H1 (cell line): ENCODE measurements around the gene TTLL7. TPM values are rescaled to one million over a fixed set of nuclear protein-coding genes. Genes with fewer than 3 reads are reported as not detected.

Experiments
- BACH1 ChIP-seq: IDR thresholded peaks from 2 replicates; pipeline ENCODE4 v1.6.1; 2012; ENCODE audit warnings: low read length, improper control_type of control experiment
- CREB1 ChIP-seq: IDR thresholded peaks from 2 replicates; pipeline ENCODE4 v1.6.1; 2012; ENCODE audit warnings: inconsistent platforms
- CTCF ChIP-seq, 3 experiments: IDR thresholded peaks; 1 replicate in 2 of 3; 2 replicates in 1 of 3; pipeline versions ENCODE4 v1.5.1 to v1.6.1; 2011; ENCODE audit warnings: low read length in 3 of 3, mild to moderate bottlenecking in 3 of 3, inconsistent platforms in 2 of 3, low read depth in 1 of 3, moderate library complexity in 1 of 3; ENCODE audit not compliant: insufficient read depth in 1 of 3; ENCODE audit errors: control extremely low read depth in 1 of 3
- GABPA ChIP-seq: IDR thresholded peaks from 2 replicates; pipeline ENCODE4 v1.6.1; 2011; ENCODE audit warnings: mild to moderate bottlenecking, low read length, moderate library complexity, borderline replicate concordance; ENCODE audit not compliant: insufficient read depth
- JUND ChIP-seq: IDR thresholded peaks from 2 replicates; pipeline ENCODE4 v1.6.1; 2011; ENCODE audit warnings: mild to moderate bottlenecking, improper control_type of control experiment, low read length
- KDM1A ChIP-seq: fragments of 200-600, 300-600 bp; sonication (generic); IDR thresholded peaks from 2 replicates; pipeline ENCODE4 v1.7.1; 2016; ENCODE audit warnings: mild to moderate bottlenecking, low read length, borderline replicate concordance
- SRF ChIP-seq: IDR thresholded peaks from 2 replicates; pipeline ENCODE4 v1.6.1; 2011; ENCODE audit warnings: mild to moderate bottlenecking, low read depth, low read length, moderate library complexity
- polyA plus RNA-seq, 7 experiments: library from polyadenylated mRNA; depleted of rRNA in 3 of 7; stranded (reverse) in 5 of 7; unstranded in 2 of 7; fragments of >200 nt in 5 of 7; fragments of 200-250 nt in 2 of 7; gene quantifications; 1 replicate in 5 of 7; 2 replicates in 1 of 7; 4 replicates in 1 of 7; pipeline versions ENCODE4 v1.2.1 to v1.2.3, GENCODE V29; 2011 to 2013; ENCODE audit warnings: missing spikeins in 2 of 7, mixed read lengths in 2 of 7
- total RNA-seq: library from RNA; stranded (reverse); fragmentation: NEBNext Ultra II Directional; extraction: Animal tissue kit (Norgen Biotek cat#: 25700); gene quantifications from 2 replicates; pipeline ENCODE4 v1.2.1, GENCODE V29; 2021

Gene TTLL7
- total and polyA plus RNA-seq, 2 of the 8 experiments (the other 6 are each of a cell fraction or from before 2014, with no cell fraction given), result 1.9 to 7.9 TPM

GRCh38 chr1:83897516-83897915 is 101.4 kb downstream of the TTLL7 start (continued):
- TF ChIP-seq KDM1A, result no peak
- no peak for TF ChIP-seq BACH1
- no peak for TF ChIP-seq SRF
- TF ChIP-seq CTCF (IDR thresholded peaks at IDR 0.05; ENCODE audit: control extremely low read depth in 1 of 3, insufficient read depth in 1 of 3, low read depth in 1 of 3, low read length in 3 of 3), result no peak
- no peak for TF ChIP-seq CREB1
- no peak for TF ChIP-seq JUND
- TF ChIP-seq GABPA, result no peak
